Esophagus mucosa (tissue), 1 donor: Measurements from ENCODE around the gene LRP1B. TPM values are rescaled to one million over a fixed set of nuclear protein-coding genes. Genes with fewer than 3 reads are reported as not detected.

Experiments
- ATAC-seq: fragments of 200-7000 bp; cut with Tn5 transposase; one replicate; pipeline ENCODE4 v1.9.1; 2020
- total RNA-seq: library from RNA; stranded (reverse); gene quantifications from one replicate; pipeline ENCODE4 v1.2.4, GENCODE V29; 2023
- donor health status: DM: yes; HTN: yes; CAD: no.

Gene LRP1B
- total RNA-seq, 1 donor from 2014 or later: 0.40 TPM

DNA sequence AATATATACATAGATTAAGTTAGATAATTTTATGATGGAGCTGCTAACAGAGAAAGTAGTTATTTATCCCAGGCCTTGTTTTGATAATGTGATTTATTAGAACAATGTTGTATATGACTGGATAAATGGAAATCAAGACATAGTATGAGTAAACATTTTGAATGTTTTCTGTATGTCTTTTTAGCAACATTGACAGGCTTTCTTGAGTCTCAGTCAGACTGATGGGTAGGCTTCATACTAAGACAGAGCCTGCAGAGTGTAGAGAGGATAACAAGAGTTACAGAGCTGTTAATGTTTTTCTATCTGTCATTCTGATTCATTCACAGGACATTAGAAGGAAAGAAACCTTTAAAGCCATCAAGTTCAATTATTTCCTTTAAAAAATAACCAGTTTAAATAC lies 478.5 kb downstream of the LRP1B start:
- no peak for ATAC-seq

DNA sequence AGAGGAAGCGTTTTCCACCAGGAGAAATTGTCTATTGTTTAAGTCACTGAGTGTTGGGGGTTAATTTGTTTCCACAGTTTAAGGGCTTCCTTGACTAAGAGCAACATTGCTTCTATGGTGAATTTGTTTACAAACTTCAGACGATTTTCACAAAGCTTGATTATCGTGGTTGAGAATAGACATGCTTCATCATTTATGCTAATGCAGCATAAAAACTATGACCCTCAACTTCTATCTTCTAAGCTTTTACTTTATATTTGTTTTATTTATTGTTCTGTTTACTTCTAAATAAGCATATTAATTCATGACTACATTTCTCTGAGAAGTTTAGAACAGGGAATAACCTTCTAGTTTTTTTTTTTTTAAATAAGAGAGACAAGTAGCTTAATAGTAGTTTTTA lies 483.5 kb downstream of the LRP1B start:
- no peak for ATAC-seq

DNA sequence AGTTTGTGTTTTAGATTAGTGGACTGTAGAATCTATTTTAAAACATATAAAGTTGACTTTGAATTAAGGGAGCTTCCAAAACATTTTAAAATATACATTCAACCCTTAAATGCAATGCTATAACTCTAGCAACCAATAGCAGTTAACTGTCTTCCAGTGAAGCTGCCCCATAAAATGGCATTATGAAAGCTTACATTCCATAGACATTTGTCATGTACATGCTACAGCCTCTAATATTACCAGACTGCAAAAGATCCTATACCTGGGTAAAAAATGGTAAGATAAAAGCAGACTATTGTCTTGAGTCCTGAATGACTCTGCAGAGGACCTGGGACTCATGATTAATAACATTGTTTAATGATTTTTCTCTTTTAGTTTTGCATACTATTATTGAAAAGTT lies 489.4 kb downstream of the LRP1B start:
- ATAC-seq: no peak

DNA sequence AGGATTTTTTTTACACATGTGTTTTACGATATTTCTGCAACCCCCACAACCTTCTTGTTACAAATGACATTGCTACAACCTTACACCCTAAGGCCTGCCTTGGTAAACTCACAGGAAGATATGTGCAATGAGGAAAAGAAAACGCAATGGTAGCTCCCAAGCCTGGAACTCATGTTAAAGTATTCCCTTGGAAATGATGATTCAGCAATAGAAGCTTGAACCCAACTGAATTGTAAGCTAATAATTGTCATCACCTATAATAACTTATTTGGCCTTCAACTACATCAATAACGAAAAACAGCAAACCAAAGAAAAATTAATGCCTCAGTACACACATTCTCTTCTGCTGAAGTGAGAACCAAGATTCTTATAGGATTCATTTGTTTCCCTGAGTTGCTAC lies 491.0 kb downstream of the LRP1B start:
- no peak for ATAC-seq

DNA sequence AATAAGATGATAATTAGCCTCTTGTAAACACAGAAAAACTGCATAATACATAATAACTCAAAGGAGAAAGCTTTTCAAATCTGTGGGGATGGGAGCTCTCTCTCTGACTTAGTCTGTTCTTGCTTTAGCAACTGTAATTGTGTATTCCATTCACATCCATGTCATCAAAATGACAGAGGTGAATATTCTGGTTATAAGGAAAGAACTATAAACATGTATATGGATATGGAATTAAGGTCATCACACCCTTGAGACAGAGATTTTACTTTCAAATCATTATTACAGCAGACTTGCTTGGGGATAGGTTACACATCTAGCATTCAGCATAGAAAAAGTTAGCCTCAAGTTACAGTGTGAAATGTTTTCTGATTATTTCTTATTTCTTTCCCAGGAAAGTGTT lies 497.7 kb downstream of the LRP1B start:
- no peak for ATAC-seq

DNA sequence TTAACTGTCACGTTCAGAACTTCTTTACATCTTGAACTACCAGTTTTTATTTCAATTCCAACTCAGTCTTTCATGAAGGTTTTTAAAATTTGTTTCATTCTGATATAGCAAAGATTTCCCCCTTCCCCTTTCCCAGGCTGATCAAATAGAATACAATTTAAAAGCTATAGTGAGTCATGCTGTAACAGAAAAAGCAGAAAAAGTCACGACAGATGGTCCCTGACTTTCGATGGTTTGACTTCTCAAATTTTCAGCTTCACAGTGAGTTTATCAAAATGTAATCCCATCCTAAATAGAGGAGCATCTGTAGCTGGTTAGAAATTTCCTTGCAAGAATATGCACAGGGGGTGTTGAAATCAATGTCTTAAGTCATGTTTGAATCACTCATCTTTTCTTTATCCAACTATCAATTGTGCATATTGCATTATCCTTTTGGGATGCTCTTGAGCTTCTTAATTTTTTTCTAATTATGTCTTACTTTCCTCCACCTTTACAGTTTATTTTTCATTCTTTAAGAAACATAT lies 500.3 kb downstream of the LRP1B start:
- no peak for ATAC-seq

DNA sequence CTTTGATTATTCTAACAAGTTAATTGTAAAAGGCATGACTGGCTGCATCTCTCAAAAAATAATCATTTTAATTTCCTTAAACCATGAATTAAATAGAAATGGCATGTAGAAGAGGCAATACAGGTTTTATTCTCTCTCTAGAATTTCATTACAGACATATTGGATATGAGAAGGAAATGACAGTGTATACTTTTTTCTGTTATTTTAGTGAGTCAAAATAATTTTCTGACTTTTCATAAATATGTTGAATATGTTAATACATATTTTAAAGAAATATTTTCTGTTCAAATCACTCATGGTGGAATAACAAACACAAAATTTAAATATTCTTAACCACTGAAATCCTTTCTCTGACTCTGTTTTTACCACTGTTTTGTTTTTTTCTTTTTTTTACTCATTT lies 510.4 kb downstream of the LRP1B start:
- no peak for ATAC-seq

DNA sequence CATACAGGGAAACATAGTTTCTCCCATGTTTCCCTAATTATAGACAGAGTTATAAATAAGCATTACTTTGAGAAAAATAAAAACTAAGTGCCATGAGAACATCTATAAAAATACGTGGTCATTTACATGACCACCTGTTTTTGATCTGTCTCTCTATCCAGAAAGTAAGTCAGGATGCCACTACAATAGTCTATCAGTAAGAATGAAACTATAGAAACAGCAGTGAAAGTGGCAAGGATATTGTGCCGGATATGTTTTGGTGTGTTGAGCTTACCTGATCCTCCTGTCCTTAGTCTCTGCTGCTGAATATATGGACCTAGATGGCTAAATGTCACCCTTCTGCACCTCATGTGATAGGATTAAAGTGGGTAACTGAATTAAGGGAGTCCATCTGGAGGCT lies 512.4 kb downstream of the LRP1B start:
- no peak for ATAC-seq

DNA sequence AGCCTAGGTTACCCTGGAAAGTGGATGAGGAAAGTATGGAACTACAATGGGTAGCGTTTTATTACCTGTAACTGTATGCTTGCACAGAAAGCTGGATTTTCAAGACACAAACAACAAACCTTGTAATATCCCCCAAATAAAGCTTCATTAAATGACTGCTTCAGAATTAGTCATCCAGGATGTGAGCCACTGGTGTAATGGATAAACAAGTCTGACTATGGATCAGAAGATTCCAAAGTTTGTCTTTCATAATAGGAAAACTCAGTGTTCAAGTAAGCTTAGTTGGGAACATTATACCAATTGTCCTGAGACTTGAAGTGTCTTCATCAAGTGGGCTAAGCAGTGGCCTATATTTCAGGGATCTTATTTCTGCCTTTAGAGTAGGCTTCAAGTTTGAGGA lies 518.8 kb downstream of the LRP1B start:
- ATAC-seq: no peak

DNA sequence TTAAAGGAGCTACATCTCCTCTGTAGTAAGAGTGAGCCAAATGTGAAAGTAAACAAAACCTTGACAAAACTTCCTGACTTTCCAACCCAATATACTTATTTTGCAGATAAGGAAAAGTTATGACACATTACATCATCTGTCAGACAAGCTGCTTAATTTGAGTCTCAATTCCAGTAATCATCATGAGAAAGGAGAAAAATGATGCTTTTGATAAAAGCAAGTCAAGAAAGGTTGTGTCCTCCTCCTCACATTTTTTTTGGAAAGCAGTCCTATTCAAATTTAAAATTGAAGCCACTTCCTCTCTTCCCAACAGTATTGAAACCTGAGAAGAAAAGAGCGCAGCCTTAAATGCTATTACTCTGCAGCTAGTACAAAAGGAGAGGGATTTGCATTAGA lies 519.6 kb downstream of the LRP1B start:
- ATAC-seq: no peak

DNA sequence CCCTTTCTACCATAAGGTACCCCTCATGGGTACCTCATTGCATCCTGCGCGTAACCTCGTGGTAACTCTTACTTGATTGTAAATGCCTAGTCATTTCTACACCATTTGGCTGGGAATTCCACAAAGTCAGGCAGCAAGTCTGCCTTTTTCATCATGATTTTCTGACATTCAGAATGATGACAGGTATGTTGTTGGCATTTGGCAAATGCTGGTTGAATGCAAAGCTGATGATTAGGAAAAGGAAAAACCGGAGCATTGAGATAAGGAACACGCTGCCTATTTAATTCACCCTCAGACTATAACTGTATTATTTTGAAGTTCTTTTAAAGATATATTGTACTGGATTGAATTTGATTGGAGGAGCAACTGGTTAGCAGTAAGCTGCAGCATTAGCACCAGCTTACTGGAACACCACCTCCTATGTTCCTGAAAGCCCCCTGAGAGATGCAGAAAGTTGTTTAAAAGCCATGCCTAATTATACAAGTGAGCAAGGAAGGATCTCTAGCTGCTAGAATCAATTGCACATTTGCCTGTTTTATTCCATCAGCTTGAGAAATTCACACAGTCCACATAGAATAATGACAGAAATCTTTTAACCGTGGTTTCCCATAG lies 520.1 kb downstream of the LRP1B start:
- ATAC-seq: no peak

DNA sequence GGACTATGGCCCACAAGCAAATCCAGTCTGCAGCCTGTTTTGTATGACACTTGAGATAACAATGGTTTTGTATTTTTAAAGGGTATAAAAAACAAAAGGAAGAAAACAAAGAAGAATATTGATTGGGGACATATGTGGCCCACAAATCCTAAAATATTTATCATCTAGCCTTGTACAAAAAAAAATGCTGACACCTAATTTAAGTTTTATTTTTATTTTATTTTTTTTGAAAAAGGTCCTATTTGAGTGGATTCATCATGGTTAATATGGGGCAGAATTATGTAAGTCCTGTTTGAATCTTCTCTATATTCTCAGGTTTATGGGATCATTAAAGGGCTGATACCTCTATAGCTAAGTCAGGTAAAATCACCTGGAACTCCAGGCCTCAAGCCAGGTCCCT lies 525.7 kb downstream of the LRP1B start:
- no peak for ATAC-seq

DNA sequence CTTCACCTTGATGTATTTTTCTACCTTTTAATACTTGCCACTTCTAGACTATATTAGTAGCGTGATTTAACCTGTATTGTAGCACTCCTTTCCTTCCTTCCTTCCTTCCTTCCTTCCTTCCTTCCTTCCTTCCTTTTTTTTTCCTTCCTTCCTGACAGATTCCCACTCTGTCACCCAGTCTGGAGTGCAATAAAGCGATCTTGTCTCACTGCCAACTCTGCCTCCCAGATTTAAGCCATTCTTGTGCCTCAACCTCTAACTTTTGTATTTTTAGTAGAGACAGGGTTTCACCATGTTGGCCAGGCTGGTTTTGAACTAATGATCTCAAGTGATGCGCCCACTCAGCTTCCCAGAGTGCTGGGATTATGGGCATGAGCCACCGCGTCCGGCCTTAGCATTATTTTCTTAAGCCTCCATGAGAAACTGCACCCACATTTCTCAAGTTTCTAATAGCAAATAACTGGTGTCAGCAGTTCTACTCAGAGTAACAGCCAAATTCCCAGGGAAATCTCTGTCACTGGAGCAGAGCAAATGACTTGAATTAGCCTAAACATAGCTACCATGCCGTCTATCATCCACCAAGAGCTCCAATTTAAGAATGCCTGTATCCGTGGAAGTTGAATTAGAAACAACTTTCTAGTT lies 529.2 kb downstream of the LRP1B start:
- ATAC-seq: no peak

DNA sequence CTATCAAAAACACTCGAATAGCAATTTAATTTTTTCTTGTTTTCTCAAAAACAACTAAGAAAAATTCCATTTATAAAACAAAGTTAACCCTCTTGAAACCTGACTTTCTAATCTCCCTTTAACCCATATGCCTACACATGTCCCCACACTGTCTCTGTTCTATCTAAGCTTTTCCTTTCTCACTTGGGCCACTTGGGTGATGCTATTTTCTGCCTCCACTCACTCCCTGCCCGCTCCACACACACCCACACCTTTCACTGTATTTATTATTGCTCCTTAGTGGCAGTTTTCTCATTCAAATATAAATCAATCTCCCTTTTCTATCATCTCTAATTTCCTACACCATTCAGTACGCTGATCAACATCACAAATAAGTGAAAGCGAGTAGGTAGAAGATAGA lies 531.1 kb downstream of the LRP1B start:
- ATAC-seq: no peak

DNA sequence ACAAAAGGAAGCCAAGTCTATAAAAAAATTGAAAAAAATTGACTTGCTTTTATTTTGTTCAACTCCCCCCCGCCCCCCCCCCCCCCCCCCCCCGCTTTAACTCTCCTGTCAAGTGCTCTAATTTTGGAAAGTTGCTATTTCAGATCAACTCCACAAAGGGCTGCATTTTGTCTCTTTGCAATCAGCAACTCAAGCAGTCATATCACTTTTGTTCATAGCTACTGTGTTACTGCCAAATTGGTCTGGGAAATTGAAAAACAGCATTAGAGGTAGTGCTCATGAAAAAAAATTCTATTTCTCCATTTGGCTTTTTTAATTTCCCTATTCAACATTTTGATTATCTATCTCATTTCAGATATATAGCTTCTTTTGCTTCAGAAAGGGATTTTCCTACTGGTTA lies 531.8 kb downstream of the LRP1B start:
- no peak for ATAC-seq

DNA sequence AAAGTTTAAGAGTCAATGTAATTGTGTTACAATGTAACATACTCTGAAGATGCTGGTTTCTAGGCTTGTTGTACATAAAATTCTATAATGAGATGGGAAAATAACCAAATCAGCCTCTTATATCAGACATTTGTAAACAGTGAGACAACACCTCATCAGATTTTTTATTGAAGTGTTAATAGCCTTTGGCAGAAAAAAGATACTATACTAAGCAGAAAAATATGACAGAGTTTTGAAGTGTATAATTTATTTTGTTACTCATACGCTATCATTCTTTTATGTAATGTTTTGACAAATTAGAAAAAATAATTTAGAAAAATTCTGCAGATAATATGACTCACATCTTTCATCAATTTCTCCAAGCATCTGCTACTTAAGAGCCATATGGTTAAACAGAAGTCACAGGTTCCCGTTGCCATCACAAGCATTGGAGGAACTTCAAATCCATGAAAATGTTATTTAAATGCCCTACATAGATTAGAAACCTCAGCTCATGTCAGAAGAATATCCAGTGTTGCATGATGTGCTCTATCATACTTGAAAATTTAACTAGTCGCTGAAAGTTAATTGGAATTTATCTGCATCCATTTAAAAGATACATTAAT lies 535.4 kb downstream of the LRP1B start:
- ATAC-seq: no peak

DNA sequence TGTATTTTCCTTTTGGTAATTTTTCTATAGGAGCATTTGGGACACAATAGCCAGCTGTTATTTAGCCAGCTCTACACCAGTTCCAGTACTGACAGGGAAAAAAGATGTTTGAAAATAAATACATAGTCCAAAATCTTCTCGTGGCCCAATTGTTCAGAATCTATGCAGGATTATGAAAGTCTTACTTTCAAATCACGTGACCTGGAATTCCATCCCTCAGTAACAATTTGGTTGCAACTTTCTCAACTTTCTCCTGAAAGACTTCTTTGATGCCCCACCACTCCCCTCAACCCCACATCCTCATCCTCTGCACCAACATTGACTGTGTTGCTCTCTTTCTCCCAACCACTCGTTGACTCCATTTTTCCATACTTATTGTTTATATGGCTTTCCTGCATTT lies 539.0 kb downstream of the LRP1B start:
- no peak for ATAC-seq

DNA sequence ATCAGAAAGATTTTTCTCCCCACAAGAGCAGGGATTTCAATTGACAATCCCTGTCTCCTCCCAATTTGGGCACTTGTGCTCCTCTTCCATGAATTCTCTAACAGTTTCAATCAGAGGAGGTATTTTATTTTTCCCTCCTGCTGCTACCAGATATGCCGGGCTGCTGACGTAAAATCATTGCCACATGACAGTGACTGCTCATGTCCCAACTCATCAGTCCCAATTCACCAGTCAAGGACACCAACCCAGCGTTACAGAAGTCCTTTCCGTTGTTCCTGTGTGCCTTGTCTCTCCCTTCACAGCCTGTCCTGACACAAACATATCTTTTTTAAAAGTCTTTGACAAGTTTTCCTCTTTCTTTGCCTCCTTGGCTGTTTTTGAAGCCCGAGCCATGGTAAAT lies 540.2 kb downstream of the LRP1B start:
- no peak for ATAC-seq

DNA sequence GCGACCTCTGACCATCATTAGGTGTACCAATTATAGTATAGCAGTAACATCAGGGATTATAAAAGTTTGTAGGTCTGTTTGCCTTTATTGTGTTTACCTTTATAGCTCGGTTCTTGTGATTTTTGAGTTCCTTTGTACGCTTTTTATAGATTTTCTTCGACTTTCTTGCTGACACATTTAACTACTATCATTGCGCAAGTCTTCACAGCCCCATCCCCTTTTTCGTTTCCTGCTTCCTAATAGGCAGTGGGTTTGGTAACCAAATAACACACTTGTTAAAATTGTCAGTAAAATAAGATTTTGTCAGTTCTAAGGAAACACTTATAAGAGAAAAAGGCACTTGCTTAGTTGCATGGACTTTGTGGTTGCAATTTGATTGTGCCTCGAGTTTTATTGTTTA lies 541.5 kb downstream of the LRP1B start:
- no peak for ATAC-seq

DNA sequence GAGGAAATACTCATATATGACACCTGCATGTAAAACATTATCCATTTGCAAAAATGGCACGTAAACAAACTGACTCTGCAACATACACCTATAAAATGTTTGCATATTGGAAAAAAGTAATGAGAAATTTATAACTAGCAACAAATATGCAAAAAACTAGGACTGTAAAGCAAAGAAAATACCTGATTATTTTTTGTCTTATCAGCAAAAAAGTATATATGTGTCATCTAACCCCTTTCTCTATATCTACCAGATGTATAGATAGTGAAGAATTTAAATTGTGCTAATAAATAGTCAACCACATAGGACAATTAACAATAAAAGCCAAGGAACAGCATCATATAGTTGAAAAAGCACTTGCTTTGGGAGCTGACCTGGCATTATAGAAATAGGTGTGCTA lies 543.8 kb downstream of the LRP1B start:
- ATAC-seq: no peak

DNA sequence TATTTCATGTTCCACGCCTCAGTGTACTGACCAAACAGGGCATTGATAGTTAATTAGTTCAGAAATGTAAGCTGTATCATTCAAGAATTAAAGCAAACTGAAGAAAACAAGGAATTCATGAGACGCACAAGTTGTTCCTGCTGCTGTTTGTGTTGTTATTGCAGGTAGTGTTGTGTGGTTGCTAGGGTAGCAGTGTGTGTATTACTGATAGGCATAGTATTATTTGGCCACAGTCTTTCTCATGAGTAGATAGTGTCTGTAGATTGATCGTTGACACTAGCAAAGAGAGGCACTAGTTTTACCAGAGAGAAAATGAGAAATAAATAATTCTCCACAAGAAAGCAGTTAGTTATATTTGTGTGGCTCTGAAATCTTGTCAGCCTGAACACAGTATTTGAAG lies 548.6 kb downstream of the LRP1B start:
- ATAC-seq: no peak

DNA sequence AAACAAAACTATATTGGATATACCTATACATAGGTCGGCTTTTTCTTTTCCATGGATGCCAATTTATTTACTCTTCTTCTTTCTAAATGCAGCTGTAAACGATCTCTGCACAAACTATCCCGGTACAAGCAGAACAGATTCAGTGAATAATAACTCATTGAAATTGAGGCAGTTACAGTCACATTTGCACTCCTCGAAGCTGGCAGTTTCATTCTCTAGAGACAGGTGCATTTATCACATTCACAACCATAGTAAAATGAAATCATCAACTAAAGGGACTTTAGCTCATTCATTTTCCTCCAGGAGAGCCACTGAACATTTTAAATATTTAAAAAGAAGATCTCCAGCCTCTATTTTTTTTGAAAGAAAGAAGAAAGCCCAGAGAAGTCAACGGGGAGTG lies 551.7 kb downstream of the LRP1B start:
- ATAC-seq: no peak

DNA sequence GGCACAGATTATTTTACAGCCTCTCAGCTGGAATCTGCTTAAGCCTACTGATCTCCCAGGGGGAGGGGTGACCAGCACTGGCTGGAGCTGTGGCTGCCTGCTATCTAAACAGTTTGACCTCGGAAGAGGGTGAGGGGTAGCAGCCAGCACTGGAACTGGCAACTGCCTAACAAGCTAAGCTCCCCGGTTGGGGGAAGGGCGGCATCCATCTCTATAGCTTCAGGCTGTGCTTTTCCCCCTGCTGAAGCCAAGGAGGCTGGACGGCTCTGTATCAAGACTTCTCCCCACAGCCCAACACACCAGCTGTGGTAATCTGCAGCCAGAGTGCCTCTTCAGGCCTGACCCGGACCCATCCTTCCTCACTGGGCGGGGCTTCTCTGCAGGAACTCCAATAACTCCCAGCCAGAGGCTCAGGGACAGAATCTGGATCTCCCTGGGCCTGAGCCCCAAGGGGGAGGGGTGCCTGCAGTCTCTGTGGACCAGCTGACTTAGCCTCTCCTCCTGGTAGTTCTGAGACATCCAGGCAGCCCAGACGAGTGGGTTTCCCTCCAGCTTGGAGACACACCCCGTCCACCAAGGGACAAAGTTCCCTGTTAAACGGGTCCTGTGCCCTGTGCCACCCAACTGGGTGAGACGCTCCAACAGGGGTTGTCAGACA lies 560.2 kb downstream of the LRP1B start:
- ATAC-seq: no peak

DNA sequence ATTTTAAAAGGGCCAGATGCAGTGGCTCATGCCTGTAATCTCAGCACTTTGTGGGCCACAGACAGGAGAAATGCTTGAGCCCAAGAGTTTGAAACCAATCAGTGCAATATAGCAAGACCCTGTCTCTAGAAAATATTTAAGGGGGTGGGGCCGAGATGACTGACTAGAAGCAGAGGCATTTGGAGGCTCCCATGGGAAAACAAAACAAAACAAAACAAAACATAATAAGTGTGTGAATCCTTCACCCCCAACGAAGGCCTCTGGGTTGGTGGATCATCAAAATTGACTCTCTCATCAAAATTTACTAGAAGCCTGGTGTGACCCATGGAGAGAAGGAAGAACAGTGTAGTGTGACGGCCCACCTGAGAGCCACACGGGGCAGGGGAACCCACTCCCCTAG lies 560.9 kb downstream of the LRP1B start:
- ATAC-seq: no peak
